ENCODE measurements around the gene LARGE1.

LARGE1 gene

GRCh38 chr22:33272871-33273270 is 647.4 kb downstream of the LARGE1 start:
- TF ChIP-seq GABPA (IDR thresholded peaks at IDR 0.05; ENCODE audit: low read depth): no peak
- no peak overlapping the region for H3K27ac ChIP-seq (replicated peaks)
- H3K27me3 ChIP-seq (ENCODE audit: insufficient read depth, poor library complexity, severe bottlenecking): no peaks in the 10 kb centered on the region
- no peak overlapping the region for H3K4me3 ChIP-seq (replicated peaks; ENCODE audit: insufficient read depth, low read length)
- DNase-seq (ENCODE audit: low read depth in 1 of 2, low spot score in 1 of 2): no peak

DNA sequence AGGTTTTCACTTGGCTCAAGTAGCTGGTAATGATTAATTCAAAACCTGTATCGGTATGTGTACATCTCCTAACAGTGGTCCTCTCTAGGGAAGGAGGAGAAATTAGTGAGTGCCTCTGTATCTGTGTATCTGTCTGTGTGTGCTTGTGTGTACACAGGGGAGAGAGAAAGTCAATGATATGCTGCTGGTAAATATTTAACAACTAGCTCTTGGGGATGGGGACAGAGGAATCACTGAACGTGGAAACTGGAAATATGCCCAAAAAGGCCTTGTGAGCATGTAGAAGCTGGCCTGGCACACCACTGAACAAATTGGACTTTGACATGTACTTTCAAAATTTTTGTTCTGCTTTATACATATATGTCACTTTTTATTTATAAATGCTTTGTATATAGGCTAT is 648.1 kb downstream of the LARGE1 start:
- H3K4me3 ChIP-seq (replicated peaks; ENCODE audit: insufficient read depth, low read length): no peak overlapping the region
- no peaks in the 10 kb centered on the region for H3K27me3 ChIP-seq (ENCODE audit: insufficient read depth, poor library complexity, severe bottlenecking)
- TF ChIP-seq SPI1 (IDR thresholded peaks at IDR 0.05; ENCODE audit: borderline replicate concordance, low read depth) (no peak), CTCF (IDR thresholded peaks at IDR 0.05; ENCODE audit: insufficient read depth, low read length) (no peak), REST (IDR thresholded peaks at IDR 0.05; ENCODE audit: insufficient replicate concordance, low read depth) (no peak), POLR2AphosphoS5 (IDR thresholded peaks at IDR 0.05; ENCODE audit: low read depth) (no peak), GABPA (IDR thresholded peaks at IDR 0.05; ENCODE audit: low read depth) (no peak)
- no peak for DNase-seq (ENCODE audit: low read depth in 1 of 2, low spot score in 1 of 2)
- no peak overlapping the region for H3K27ac ChIP-seq (replicated peaks)

DNA sequence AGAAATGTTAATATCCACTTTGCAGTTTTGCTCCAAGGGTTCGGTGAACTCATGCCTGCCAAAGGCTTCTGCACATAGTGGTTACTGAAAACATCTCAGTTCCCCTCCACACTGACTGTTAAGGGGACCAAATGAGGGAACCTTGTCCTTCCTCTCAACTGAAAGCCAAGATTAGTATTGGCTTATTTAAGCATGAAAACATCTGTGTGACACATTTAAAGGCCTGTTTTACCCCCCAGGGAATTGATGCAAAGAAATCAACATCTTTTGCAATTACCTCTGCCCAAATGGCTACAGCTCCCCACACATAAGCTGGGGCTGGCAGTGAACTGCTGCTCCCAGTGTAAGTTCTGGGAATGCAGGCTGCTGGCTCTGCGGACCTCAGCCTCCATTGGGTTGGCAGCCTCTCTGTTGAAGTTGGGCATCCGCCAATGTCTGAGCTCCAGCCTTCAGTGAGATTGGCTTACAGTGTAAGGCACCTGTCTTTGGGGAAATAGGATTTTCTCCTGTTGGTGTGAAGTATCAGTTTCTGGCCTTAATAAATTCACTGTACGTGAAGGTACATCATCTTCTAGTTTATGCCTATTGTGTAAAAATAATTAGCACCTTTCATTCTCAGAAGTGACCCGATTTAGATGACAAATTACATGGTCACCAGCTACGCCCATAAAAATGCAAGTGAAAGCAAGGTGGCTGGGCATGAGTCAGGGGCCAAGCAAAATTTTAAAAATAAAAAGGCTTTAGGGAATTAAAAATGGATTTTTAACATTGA is 648.7 kb downstream of the LARGE1 start:
- Histone ChIP-seq H3K27me3 (ENCODE audit: insufficient read depth, poor library complexity, severe bottlenecking) (no peaks in the 10 kb centered on the region), H3K27ac (replicated peaks) (no peak overlapping the region), H3K4me3 (replicated peaks; ENCODE audit: insufficient read depth, low read length) (no peak overlapping the region)
- no peak for TF ChIP-seq SPI1 (IDR thresholded peaks at IDR 0.05; ENCODE audit: borderline replicate concordance, low read depth)
- no peak for TF ChIP-seq GABPA (IDR thresholded peaks at IDR 0.05; ENCODE audit: low read depth)
- TF ChIP-seq POLR2AphosphoS5 (IDR thresholded peaks at IDR 0.05; ENCODE audit: low read depth): no peak
- TF ChIP-seq REST (IDR thresholded peaks at IDR 0.05; ENCODE audit: insufficient replicate concordance, low read depth): no peak
- no peak for TF ChIP-seq CTCF (IDR thresholded peaks at IDR 0.05; ENCODE audit: insufficient read depth, low read length)
- DNase-seq (ENCODE audit: low read depth in 1 of 2, low spot score in 1 of 2): no peak

- TF ChIP-seq CTCF (IDR thresholded peaks at IDR 0.05; ENCODE audit: insufficient read depth, low read length) (no peak), GABPA (IDR thresholded peaks at IDR 0.05; ENCODE audit: low read depth) (no peak), POLR2AphosphoS5 (IDR thresholded peaks at IDR 0.05; ENCODE audit: low read depth) (no peak), REST (IDR thresholded peaks at IDR 0.05; ENCODE audit: insufficient replicate concordance, low read depth) (no peak), SPI1 (IDR thresholded peaks at IDR 0.05; ENCODE audit: borderline replicate concordance, low read depth) (no peak)
- no peaks in the 10 kb centered on the region for H3K27me3 ChIP-seq (ENCODE audit: insufficient read depth, poor library complexity, severe bottlenecking)
- no peak overlapping the region for H3K27ac ChIP-seq (replicated peaks)
- DNase-seq (ENCODE audit: low read depth in 1 of 2, low spot score in 1 of 2): no peak
- no peak overlapping the region for H3K4me3 ChIP-seq (replicated peaks; ENCODE audit: insufficient read depth, low read length)
These were observed 649.7 kb downstream of the LARGE1 start for GRCh38 chr22:33270596-33270995.
